Body of pancreas (tissue), 4 donors: Measurements from ENCODE around the gene PBX3. TPM values are rescaled to one million over a fixed set of nuclear protein-coding genes. Genes with fewer than 3 reads are reported as not detected.

Source experiments
- ATAC-seq: fragments of 150-250 bp; one replicate; pipeline ENCODE4 v1.9.1; 2016
- DNase-seq, 4 donors: peaks; one replicate each; pipeline ENCODE4 v3.0.0-alpha.2; 2019
- H3K27ac ChIP-seq, 4 donors: fragments of 200-600 bp; sonication (generic); 1 replicate in 3 of 4; 2 replicates in 1 of 4; pipeline versions ENCODE4 v1.5.1 to v1.6.1; 2016 to 2019; ENCODE audit warnings: mild to moderate bottlenecking in 1 of 4, mixed read lengths in 1 of 4, moderate library complexity in 1 of 4
- H3K27me3 ChIP-seq, 2 donors: fragments of 200-600 bp; sonication (generic); one replicate each; pipeline ENCODE4 v1.6.0; 2016; ENCODE audit warnings: mild to moderate bottlenecking in 1 of 2
- H3K36me3 ChIP-seq, 2 donors: fragments of 200-600 bp; sonication (generic); replicated peaks in 1 of 2; 2 replicates each; pipeline ENCODE4 v1.5.1; 2016; ENCODE audit warnings: low read depth in 2 of 2; ENCODE audit not compliant: insufficient read depth in 1 of 2
- H3K4me1 ChIP-seq: fragments of 200-600 bp; sonication (generic); one replicate; pipeline ENCODE4 v1.6.0; 2016
- H3K4me3 ChIP-seq, 2 donors: fragments of 200-600 bp; sonication (generic); 1 replicate in 1 of 2; 2 replicates in 1 of 2; pipeline ENCODE4 v1.5.1; 2016 to 2019
- H3K9me3 ChIP-seq, 3 donors: fragments of 200-600 bp; sonication (generic); 1 replicate in 2 of 3; 2 replicates in 1 of 3; pipeline ENCODE4 v1.5.1; 2016
- POLR2A ChIP-seq, 3 donors: fragments of 450-650 bp; IDR thresholded peaks; one replicate each; pipeline ENCODE4 v1.6.1; 2016; ENCODE audit warnings: antibody characterized with exemption in 3 of 3, mild to moderate bottlenecking in 2 of 3
- WGBS, 2 donors: methylation state at CpG; one replicate each; pipeline ENCODE4 v1.1.5; 2017; 5-methylcytosine and 5-hydroxymethylcytosine counted together
- intact Hi-C: fragments of 100-400 bp; cut with DNase I; formaldehyde crosslinking; loops from one replicate; pipeline ENCODE4 v1.15.1; 2023
- total RNA-seq, 2 donors: library from RNA; depleted of rRNA; stranded (reverse); fragments of >200 nt; gene quantifications; one replicate each; pipeline ENCODE4 v1.1.0, GENCODE V29; 2016
- TF ChIP-seq, protein P1 (sequence below), 7 experiments: fragments of 450-650 bp in 4 of 7; fragments of 200-600 bp in 3 of 7; sonication (generic) in 3 of 7; IDR thresholded peaks; one replicate each; pipeline ENCODE4 v1.5.1; 2016 to 2019; ENCODE audit warnings: antibody characterized with exemption in 7 of 7

PBX3 gene
- total RNA-seq, 2 donors from 2014 or later: 12.5 to 36.3 TPM

DNA sequence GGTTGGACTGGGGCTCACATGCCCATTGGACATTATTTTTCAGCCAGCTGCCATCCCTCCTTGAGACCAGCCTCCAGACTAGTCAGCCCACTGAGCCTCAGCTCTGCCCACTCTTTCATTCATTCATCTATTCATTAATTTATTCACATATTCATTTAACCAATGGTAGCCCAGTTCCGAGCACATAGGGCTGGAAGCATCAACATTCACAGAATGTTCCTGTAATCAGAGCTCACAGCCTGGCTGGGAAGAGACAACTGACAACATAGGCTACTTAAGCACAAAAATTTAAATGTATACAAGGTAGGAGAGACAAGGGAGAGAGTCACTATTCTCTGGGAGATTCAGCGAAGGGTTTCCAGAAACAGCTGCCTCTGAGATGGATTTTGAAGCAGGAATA is 17.0 kb upstream of the PBX3 start:
- Histone ChIP-seq H3K4me1 (no peaks in the 10 kb centered on the region), H3K4me3 (no peak overlapping the region), H3K27ac (no peak overlapping the region), H3K9me3 (no peaks in the 10 kb centered on the region), H3K36me3 (no peaks in the 10 kb centered on the region), H3K27me3 (no peaks in the 10 kb centered on the region)
- 83 to 92% methylated on average over 2 of the region's 2 CpGs for WGBS, 2 donors
- TF ChIP-seq, protein P1, sequence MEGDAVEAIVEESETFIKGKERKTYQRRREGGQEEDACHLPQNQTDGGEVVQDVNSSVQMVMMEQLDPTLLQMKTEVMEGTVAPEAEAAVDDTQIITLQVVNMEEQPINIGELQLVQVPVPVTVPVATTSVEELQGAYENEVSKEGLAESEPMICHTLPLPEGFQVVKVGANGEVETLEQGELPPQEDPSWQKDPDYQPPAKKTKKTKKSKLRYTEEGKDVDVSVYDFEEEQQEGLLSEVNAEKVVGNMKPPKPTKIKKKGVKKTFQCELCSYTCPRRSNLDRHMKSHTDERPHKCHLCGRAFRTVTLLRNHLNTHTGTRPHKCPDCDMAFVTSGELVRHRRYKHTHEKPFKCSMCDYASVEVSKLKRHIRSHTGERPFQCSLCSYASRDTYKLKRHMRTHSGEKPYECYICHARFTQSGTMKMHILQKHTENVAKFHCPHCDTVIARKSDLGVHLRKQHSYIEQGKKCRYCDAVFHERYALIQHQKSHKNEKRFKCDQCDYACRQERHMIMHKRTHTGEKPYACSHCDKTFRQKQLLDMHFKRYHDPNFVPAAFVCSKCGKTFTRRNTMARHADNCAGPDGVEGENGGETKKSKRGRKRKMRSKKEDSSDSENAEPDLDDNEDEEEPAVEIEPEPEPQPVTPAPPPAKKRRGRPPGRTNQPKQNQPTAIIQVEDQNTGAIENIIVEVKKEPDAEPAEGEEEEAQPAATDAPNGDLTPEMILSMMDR (IDR thresholded peaks at IDR 0.05): no peak
- no peak for ATAC-seq
- intact Hi-C loops: no loop called here
- DNase-seq: no peak

DNA sequence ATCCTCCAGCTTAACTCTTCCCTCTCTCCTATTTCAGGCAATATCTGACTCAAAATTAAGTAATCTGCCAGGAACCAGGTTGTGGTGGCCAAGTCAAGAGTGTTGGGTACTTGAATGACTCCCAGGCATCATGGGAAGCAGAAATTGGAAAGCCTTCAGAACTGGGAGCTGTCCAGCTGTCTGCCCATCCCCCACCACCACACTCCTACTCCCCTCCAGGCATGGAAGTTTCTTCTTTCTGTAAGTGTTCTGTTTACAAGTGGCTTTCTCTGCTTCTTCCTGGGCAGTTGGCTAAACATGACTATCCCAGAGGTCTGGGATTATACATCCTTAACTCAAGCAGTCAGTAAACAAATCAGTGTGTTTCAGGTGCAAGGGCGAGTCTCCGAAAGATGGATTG is 14.6 kb upstream of the PBX3 start:
- no peaks in the 10 kb centered on the region for H3K27me3 ChIP-seq

DNA sequence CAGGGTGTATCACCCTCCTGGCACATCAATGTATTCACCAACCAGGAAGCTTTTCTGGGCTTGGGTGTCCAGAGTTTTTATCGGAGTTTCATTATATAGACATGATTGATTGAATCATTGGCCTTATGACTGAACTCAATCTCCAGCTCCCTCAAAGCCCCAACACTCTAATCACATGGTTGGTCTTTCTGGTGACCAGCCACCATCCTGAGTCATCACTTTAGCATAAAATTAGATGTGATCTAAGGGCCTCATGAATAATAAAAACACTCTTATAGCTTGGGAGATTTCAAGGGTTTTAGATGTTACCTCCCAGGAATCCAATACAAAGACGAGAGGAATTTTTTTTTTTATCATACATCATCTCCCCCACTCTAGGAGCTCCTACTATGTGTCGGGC is 7.7 kb upstream of the PBX3 start:
- H3K4me3 ChIP-seq: no peak overlapping the region
- TF ChIP-seq, protein P1 (IDR thresholded peaks at IDR 0.05): no peak
- no peak for TF ChIP-seq POLR2A (IDR thresholded peaks at IDR 0.05)
- ATAC-seq (no peak), DNase-seq (no peak)
- no peaks in the 10 kb centered on the region for H3K9me3 ChIP-seq
- intact Hi-C loops: no loop called here
- H3K27me3 ChIP-seq: no peaks in the 10 kb centered on the region
- no peaks in the 10 kb centered on the region for H3K36me3 ChIP-seq
- no peak overlapping the region for H3K27ac ChIP-seq
- 80 to 82% methylated on average over 3 of the region's 3 CpGs for WGBS, 2 donors
- H3K4me1 ChIP-seq: no peaks in the 10 kb centered on the region

More for the DNA sequence above, 14.6 kb upstream of the PBX3 start:
- no peak for TF ChIP-seq POLR2A (IDR thresholded peaks at IDR 0.05)
- TF ChIP-seq, protein P1 (IDR thresholded peaks at IDR 0.05): no peak
- intact Hi-C loops: no loop called here
- no peaks in the 10 kb centered on the region for H3K9me3 ChIP-seq
- no peaks in the 10 kb centered on the region for H3K36me3 ChIP-seq
- ATAC-seq (no peak), DNase-seq (no peak)
- no peaks in the 10 kb centered on the region for H3K4me1 ChIP-seq
- no peak overlapping the region for H3K4me3 ChIP-seq
- 94 to 100% methylated on average over 2 of the region's 2 CpGs for WGBS, 2 donors
- H3K27ac ChIP-seq: no peak overlapping the region

DNA sequence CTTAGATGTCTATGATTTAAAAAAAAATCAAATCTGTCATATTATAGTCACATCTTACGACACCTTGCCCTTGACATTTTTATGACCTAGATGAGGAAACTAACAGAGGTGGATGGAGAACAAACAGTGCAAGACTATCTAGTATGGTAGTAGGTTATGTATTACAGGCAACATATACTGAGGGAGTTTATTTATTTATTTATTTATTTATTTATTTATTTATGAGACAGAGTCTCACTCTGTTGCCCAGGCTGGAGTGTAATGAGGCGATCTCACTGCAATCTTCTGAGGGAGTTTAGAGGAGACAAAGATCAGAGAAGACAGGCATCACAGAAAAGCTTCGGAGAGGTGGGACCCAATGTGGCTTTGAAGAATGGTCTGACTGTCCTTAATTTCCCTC is 4.5 kb upstream of the PBX3 start:
- intact Hi-C loops: no loop called here
- Histone ChIP-seq H3K4me1 (peaks cover 9% of the 10 kb centered on the region), H3K4me3 (no peak overlapping the region), H3K9me3 (no peaks in the 10 kb centered on the region), H3K27me3 (no peaks in the 10 kb centered on the region), H3K36me3 (no peaks in the 10 kb centered on the region), H3K27ac (no peak overlapping the region)
- 68 to 83% methylated on average over 3 of the region's 3 CpGs for WGBS, 2 donors
- TF ChIP-seq POLR2A (IDR thresholded peaks at IDR 0.05): no peak
- TF ChIP-seq, protein P1 (IDR thresholded peaks at IDR 0.05): no peak
- ATAC-seq (no peak), DNase-seq (no peak)

DNA sequence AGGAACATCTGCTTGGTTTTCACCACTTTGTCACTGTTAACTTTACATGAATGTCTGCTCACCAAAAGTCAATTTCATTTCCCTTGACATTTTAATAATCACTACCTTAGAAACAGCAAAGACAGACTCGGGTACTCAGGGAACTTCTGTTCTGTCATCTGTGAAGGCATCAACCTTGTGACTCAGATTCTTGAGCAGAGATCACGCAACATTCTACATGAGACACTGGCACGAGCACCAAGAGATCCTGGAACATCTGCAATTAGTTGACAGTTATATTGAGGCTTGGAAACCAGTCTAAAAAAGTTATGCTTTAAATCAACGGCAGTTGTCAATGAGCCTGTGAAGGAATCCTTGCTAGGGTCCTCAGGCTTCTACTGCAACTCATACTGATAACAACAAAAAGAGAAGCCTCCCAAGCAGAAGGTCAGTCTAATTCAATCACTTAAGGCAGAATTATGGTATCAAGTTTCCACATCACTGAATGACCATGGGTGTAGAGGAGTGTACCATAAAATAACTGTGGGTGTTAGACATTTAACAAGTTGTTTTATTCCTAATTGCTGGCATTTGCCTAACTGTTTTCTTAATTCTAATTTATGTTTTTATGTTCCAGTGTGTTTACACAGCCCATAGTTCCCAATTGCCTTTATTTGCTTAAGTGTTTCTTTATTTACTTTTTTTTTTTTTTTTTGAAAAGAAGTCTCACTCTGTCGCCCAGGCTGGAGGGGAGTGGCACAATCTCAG is 3.3 kb upstream of the PBX3 start:
- WGBS, 2 donors: 65 to 74% methylated on average over 5 of the region's 5 CpGs
- TF ChIP-seq, protein P1 (IDR thresholded peaks at IDR 0.05): no peak
- no peak for TF ChIP-seq POLR2A (IDR thresholded peaks at IDR 0.05)
- DNase-seq (no peak), ATAC-seq (no peak)
- Histone ChIP-seq H3K4me1 (peaks cover 13% of the 10 kb centered on the region), H3K9me3 (no peaks in the 10 kb centered on the region), H3K4me3 (no peak overlapping the region), H3K27ac (no peak overlapping the region), H3K27me3 (no peaks in the 10 kb centered on the region), H3K36me3 (no peaks in the 10 kb centered on the region)
- intact Hi-C loops: no loop called here
